Daoy (cell line): ENCODE results near the gene RAB3A. TPM values are rescaled to one million over a fixed set of nuclear protein-coding genes. Genes with fewer than 3 reads are reported as not detected.

Experiments used
- DNase-seq: peaks from one replicate; pipeline ENCODE4 v3.0.0-alpha.2; 2015; ENCODE audit warnings: low read depth
- total RNA-seq: library from RNA; depleted of rRNA; stranded (reverse); fragments of >200 nt; shearing (Covaris generic); gene quantifications from 2 replicates; pipeline ENCODE4 v1.2.3, GENCODE V29; 2014

RAB3A gene
- total RNA-seq, 1 experiment from 2014 or later: 0.23 TPM

- no peak for DNase-seq
Observed at GRCh38 chr19:18197941-18198340, 5.9 kb downstream of the RAB3A start.

- DNase-seq: no peak
Observed at GRCh38 chr19:18197306-18197705, 6.5 kb downstream of the RAB3A start.

GRCh38 chr19:18196511-18196845 is 7.4 kb downstream of the RAB3A start:
- no peak for DNase-seq

- DNase-seq: peak; percentile 37
Observed at GRCh38 chr19:18194554-18195238, 9.1 kb downstream of the RAB3A start.

GRCh38 chr19:18194181-18194530 is 9.7 kb downstream of the RAB3A start:
- no peak for DNase-seq

- DNase-seq: no peak
Observed at GRCh38 chr19:18193388-18194180, 10.3 kb downstream of the RAB3A start.

- peak; percentile 100 for DNase-seq
Observed at GRCh38 chr19:18192673-18193387, 11.0 kb downstream of the RAB3A start, which contains the start of gene MPV17L2. Gene MPV17L2 (plus strand): TSS chr19:18193218. CDS start chr19:18193282, 64 bp downstream.

GRCh38 chr19:18191640-18192062 is 12.2 kb downstream of the RAB3A start:
- no peak for DNase-seq

- no peak for DNase-seq
Observed at GRCh38 chr19:18190278-18190677, 13.6 kb downstream of the RAB3A start.

GRCh38 chr19:18185538-18185937 is 18.3 kb downstream of the RAB3A start:
- DNase-seq: no peak

GRCh38 chr19:18183529-18183928 is 20.3 kb downstream of the RAB3A start:
- no peak for DNase-seq

GRCh38 chr19:18179957-18180356 is 23.9 kb downstream of the RAB3A start:
- no peak for DNase-seq

- no peak for DNase-seq
Observed at GRCh38 chr19:18176367-18177310, 27.2 kb downstream of the RAB3A start.

GRCh38 chr19:18174983-18175382 is 28.9 kb downstream of the RAB3A start:
- DNase-seq: no peak

GRCh38 chr19:18173572-18174288 is 30.1 kb downstream of the RAB3A start, which contains the start of gene IFI30:
Gene IFI30 (plus strand): TSS chr19:18173813. CDS start chr19:18173842, 29 bp downstream.
- DNase-seq: peak; percentile 63

GRCh38 chr19:18173054-18173571 is 30.7 kb downstream of the RAB3A start:
- DNase-seq: peak; percentile 40

GRCh38 chr19:18172331-18173053 is 31.4 kb downstream of the RAB3A start:
- no peak for DNase-seq

- DNase-seq: no peak
Observed at GRCh38 chr19:18171605-18172327, 32.1 kb downstream of the RAB3A start.

GRCh38 chr19:18170714-18171255 is 33.1 kb downstream of the RAB3A start:
- DNase-seq: no peak
